HCT116 (cell line): Measurements from ENCODE around the gene KLHL11. TPM values are rescaled to one million over a fixed set of nuclear protein-coding genes. Genes with fewer than 3 reads are reported as not detected.
A peak's percentile ranks its signal among the peaks of the same experiment; 100 is the strongest.

Experiments used
- ATAC-seq: fragments of 200-7000 bp; cut with Tn5 transposase; 2 replicates; pipeline ENCODE4 v1.9.1; 2020; ENCODE audit warnings: mild to moderate bottlenecking, moderate library complexity
- BruUV-seq: library from RNA; stranded (reverse); fragments of 400-500 nt; replicated peaks from 2 replicates; lab custom pipeline; 2021; lab: Mats Ljungman, UMichigan
- CTCF ChIA-PET: fragments of 300-600 bp; sonication (Branson Sonifier 250); formaldehyde crosslinking; loops from one replicate; lab custom pipeline; 2021; ENCODE audit warnings: antibody characterized with exemption; lab: Charles Lee
- POLR2A ChIA-PET: fragments of 300-600, 350-600 bp; sonication (Branson Sonifier 250); formaldehyde crosslinking; loops from one replicate; lab custom pipeline; 2021; ENCODE audit warnings: antibody characterized with exemption; lab: Charles Lee
- RAD21 ChIA-PET, 2 experiments: fragments of 300-600 bp; sonication (Branson Sonifier 250); formaldehyde crosslinking; loops; one replicate each; lab custom pipeline; 2023; ENCODE audit warnings: low total read pairs in 2 of 2; ENCODE audit not compliant: uncharacterized antibody in 2 of 2, unreplicated experiment in 2 of 2, low non-redundant PET in 1 of 2; lab: Charles Lee
- DNase-seq: peaks from one replicate; pipeline ENCODE4 v3.0.0-alpha.2; 2010; ENCODE audit warnings: low read depth, low spot score
- H2AFZ ChIP-seq: fragments of 200-600 bp; shearing (Covaris generic), sonication (generic); 2 replicates; pipeline ENCODE4 v1.6.1; 2017; ENCODE audit warnings: low read depth, mixed run types, mixed read lengths, antibody characterized with exemption, low read length; ENCODE audit not compliant: poor library complexity, severe bottlenecking
- H3K27ac ChIP-seq: 2 replicates; pipeline ENCODE4 v1.5.1; 2012; ENCODE audit warnings: low read depth, low read length
- H3K27me3 ChIP-seq: fragments of 200-600 bp; sonication (generic); 2 replicates; pipeline ENCODE4 v1.6.1; 2016; ENCODE audit warnings: mixed run types, low read length, mixed read lengths; ENCODE audit not compliant: insufficient read depth
- H3K36me3 ChIP-seq, 2 experiments: fragments of 200-500 bp in 1 of 2; fragments of 200-600 bp in 1 of 2; sonication (Bioruptor generic) in 1 of 2; sonication (generic) in 1 of 2; 2 replicates each; pipeline versions ENCODE4 v1.5.1 to v1.6.1; 2014 to 2016; ENCODE audit warnings: low read length in 2 of 2, inconsistent platforms in 1 of 2, mixed read lengths in 1 of 2, mixed run types in 1 of 2; ENCODE audit not compliant: insufficient read depth in 2 of 2, control insufficient read depth in 1 of 2
- H3K4me1 ChIP-seq, 2 experiments: fragments of 200-600 bp in 1 of 2; sonication (generic) in 1 of 2; 2 replicates each; pipeline versions ENCODE4 v1.5.1 to v1.6.1; 2012 to 2017; ENCODE audit warnings: low read length in 2 of 2, inconsistent platforms in 1 of 2, mild to moderate bottlenecking in 1 of 2, mixed read lengths in 1 of 2, mixed run types in 1 of 2, moderate library complexity in 1 of 2; ENCODE audit not compliant: insufficient read depth in 2 of 2, control insufficient read depth in 1 of 2
- H3K4me2 ChIP-seq: fragments of 200-600 bp; sonication (generic); 2 replicates; pipeline ENCODE4 v1.6.1; 2017; ENCODE audit warnings: mixed run types, low read length, mixed read lengths
- H3K4me3 ChIP-seq, 2 experiments: fragments of 200-600 bp in 1 of 2; sonication (generic) in 1 of 2; replicated peaks in 1 of 2; 2 replicates each; pipeline ENCODE4 v1.5.1; 2011 to 2016; ENCODE audit warnings: low read length in 2 of 2, control low read depth in 1 of 2, low read depth in 1 of 2, mild to moderate bottlenecking in 1 of 2, mixed read lengths in 1 of 2, mixed run types in 1 of 2
- H3K79me2 ChIP-seq: fragments of 200-600 bp; sonication (generic); 2 replicates; pipeline ENCODE4 v1.6.1; 2017; ENCODE audit warnings: mild to moderate bottlenecking, mixed run types, low read length, moderate library complexity, mixed read lengths; ENCODE audit not compliant: insufficient read depth
- H3K9ac ChIP-seq: fragments of 200-600 bp; sonication (generic); 2 replicates; pipeline ENCODE4 v1.6.1; 2016; ENCODE audit warnings: low read length, mixed read lengths
- H3K9me2 ChIP-seq: fragments of 200-600 bp; sonication (generic), shearing (Covaris generic); 2 replicates; pipeline ENCODE4 v1.6.1; 2017; ENCODE audit warnings: mixed run types, mild to moderate bottlenecking, moderate library complexity; ENCODE audit not compliant: insufficient read depth
- H3K9me3 ChIP-seq, 2 experiments: fragments of 200-500 bp in 1 of 2; fragments of 200-600 bp in 1 of 2; sonication (Bioruptor generic) in 1 of 2; sonication (generic) in 1 of 2; 2 replicates each; pipeline ENCODE4 v1.6.1; 2014 to 2017; ENCODE audit warnings: low read length in 2 of 2, mixed read lengths in 2 of 2, inconsistent platforms in 1 of 2, low read depth in 1 of 2, mild to moderate bottlenecking in 1 of 2, mixed run types in 1 of 2, moderate library complexity in 1 of 2; ENCODE audit not compliant: control insufficient read depth in 1 of 2, insufficient read depth in 1 of 2
- H4K20me1 ChIP-seq: fragments of 200-600 bp; sonication (generic), shearing (Covaris generic); 2 replicates; pipeline ENCODE4 v1.6.1; 2017; ENCODE audit warnings: mixed run types, mild to moderate bottlenecking, moderate library complexity; ENCODE audit not compliant: insufficient read depth
- CBX3 ChIP-seq: IDR thresholded peaks from 2 replicates; pipeline ENCODE4 v1.6.1; 2012; ENCODE audit warnings: low read depth
- CEBPB ChIP-seq: IDR thresholded peaks from 2 replicates; pipeline ENCODE4 v1.6.1; 2012; ENCODE audit warnings: low read depth
- ELF1 ChIP-seq: IDR thresholded peaks from 2 replicates; pipeline ENCODE4 v1.6.1; 2012; ENCODE audit warnings: low read depth, borderline replicate concordance
- FOSL1 ChIP-seq: IDR thresholded peaks from 2 replicates; pipeline ENCODE4 v1.6.1; 2012; ENCODE audit warnings: low read depth
- MAX ChIP-seq: IDR thresholded peaks from 2 replicates; pipeline ENCODE4 v1.6.1; 2012
- POLR2A ChIP-seq: IDR thresholded peaks from 2 replicates; pipeline ENCODE4 v1.7.0; 2011; ENCODE audit warnings: borderline replicate concordance; ENCODE audit not compliant: insufficient read depth, insufficient read length; ENCODE audit errors: extremely low read depth
- POLR2AphosphoS5 ChIP-seq: IDR thresholded peaks from 2 replicates; pipeline ENCODE4 v1.6.1; 2011; ENCODE audit warnings: mild to moderate bottlenecking, low read depth, low read length, moderate library complexity
- RAD21 ChIP-seq: IDR thresholded peaks from 2 replicates; pipeline ENCODE4 v1.6.1; 2012; ENCODE audit warnings: low read depth, mild to moderate bottlenecking
- SIN3A ChIP-seq: IDR thresholded peaks from 2 replicates; pipeline ENCODE4 v1.6.1; 2012; ENCODE audit warnings: low read depth
- SP1 ChIP-seq: IDR thresholded peaks from 2 replicates; pipeline ENCODE4 v1.6.1; 2012; ENCODE audit warnings: low read depth
- SRF ChIP-seq: IDR thresholded peaks from 2 replicates; pipeline ENCODE4 v1.6.1; 2012; ENCODE audit warnings: low read depth
- TCF7L2 ChIP-seq: IDR thresholded peaks from 2 replicates; pipeline ENCODE4 v1.7.0; 2011; ENCODE audit warnings: borderline replicate concordance, inconsistent platforms; ENCODE audit not compliant: insufficient read depth, insufficient read length; ENCODE audit errors: extremely low read depth
- ZFX ChIP-seq: fragments of 450-650 bp; IDR thresholded peaks from 2 replicates; pipeline ENCODE4 v1.6.1; 2017
- intact Hi-C: fragments of 100-400 bp; cut with micrococcal nuclease; formaldehyde crosslinking; loops from 2 replicates; pipeline ENCODE4 v1.10.0; 2022
- total RNA-seq: library from RNA; stranded (reverse); gene quantifications from one replicate; pipeline ENCODE4 v1.2.1, GENCODE V29; 2021; ENCODE audit not compliant: unreplicated experiment

The KLHL11 gene
- total RNA-seq, 1 experiment from 2014 or later, result 22.4 TPM

GRCh38 chr17:41812381-41813151 is 52.7 kb downstream of the KLHL11 start, which contains the start of gene FKBP10:
TSS of gene FKBP10 (plus strand) at chr17:41813004. CDS start at chr17:41813035, 31 bp downstream.
- Histone ChIP-seq H3K9ac (peak within 1 kb of the TSS; percentile 71), H3K36me3 (no peaks in the 10 kb centered on the region), H3K27me3 (no peaks in the 10 kb centered on the region), H3K27ac (peak within 1 kb of the TSS; percentile 97), H3K9me3 (no peaks in the 10 kb centered on the region), H3K9me2 (no peaks in the 10 kb centered on the region), H3K4me1 (peaks cover 10 to 41% of the 10 kb centered on the region in 2 experiments; a peak in 3 of 4 replicates), H4K20me1 (no peaks in the 10 kb centered on the region), H2AFZ (peak within 1 kb of the TSS; percentile 86), H3K4me2 (peak within 1 kb of the TSS; percentile 99), H3K4me3 (peak within 1 kb of the TSS; percentile 66 to 72), H3K79me2 (peaks cover 30% of the 10 kb centered on the region; the same call in 1 of the 2 replicates)
- RAD21 ChIA-PET, result no interaction called here
- peak; percentile 54 for DNase-seq
- TF ChIP-seq POLR2AphosphoS5 (peak; percentile 13), FOSL1 (peak; percentile 76), MAX (peak; percentile 91), ZFX (peak; percentile 47; the same call in 1 of the 2 replicates), RAD21 (no peak), ELF1 (no peak), CEBPB (no peak), TCF7L2 (peak; percentile 81), SIN3A (no peak), SP1 (peak; percentile 52), POLR2A (peak; percentile 23), CBX3 (no peak), SRF (no peak)
- BruUV-seq, result no TSS peak
- intact Hi-C loops, result no loop called here
- CTCF ChIA-PET, result interaction anchor here (1.2 to 3.5 kb wide), 3 partner anchors 11 to 75 kb away, joined by 5 to 25 read pairs (median 9); partner anchors contain the start of gene JUP
- peak; percentile 48 for ATAC-seq
- POLR2A ChIA-PET, result interaction anchor here (0.5 to 2.7 kb wide), 4 partner anchors 13 to 124 kb away, joined by 3 to 11 read pairs (median 4); partner anchors contain the start of genes EIF1 and JUP
